ENCODE measurements around the gene TOMM6.

TOMM6 gene

GRCh38 chr6:41824571-41825569 is 37.4 kb downstream of the TOMM6 start:
- DNase-seq: no peak

- peak; percentile 23 for DNase-seq
Measured at GRCh38 chr6:41826343-41827022, 39.0 kb downstream of the TOMM6 start.

GRCh38 chr6:41832263-41832662 is 44.8 kb downstream of the TOMM6 start:
- DNase-seq: no peak

- DNase-seq: no peak
Measured at GRCh38 chr6:41836022-41836659, 48.6 kb downstream of the TOMM6 start.

GRCh38 chr6:41836660-41837052 is 49.2 kb downstream of the TOMM6 start:
- no peak for DNase-seq
